Measurements from ENCODE around the gene CLEC4G.

CLEC4G gene

DNA sequence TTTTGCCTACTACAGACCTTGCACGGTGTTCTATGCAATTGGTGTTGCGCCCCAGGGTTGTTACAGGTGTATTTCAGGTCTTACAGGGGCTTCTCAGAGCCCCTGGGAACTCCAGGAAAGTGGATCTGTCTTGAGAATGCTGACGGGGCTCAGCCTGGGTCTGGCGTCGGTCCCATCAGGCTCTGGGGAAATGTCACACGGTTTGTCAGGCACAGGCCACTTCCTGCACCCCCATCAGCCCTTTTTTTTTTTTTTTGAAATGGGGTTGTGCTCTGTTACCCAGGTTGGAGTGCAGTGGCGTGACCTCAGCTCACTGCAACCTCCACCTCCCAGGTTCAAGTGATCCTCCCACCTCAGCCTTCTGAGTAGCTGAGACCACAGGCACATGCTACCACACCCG lies 13.2 kb downstream of the CLEC4G start:
- H4K20me1 ChIP-seq (ENCODE audit: insufficient read depth, low read length) = no peaks in the 10 kb centered on the region
- H3K9ac ChIP-seq (ENCODE audit: low read length) = no peak overlapping the region
- H3K4me1 ChIP-seq (ENCODE audit: low read length) = no peaks in the 10 kb centered on the region
- no peaks in the 10 kb centered on the region for H3K9me2 ChIP-seq (replicated peaks; ENCODE audit: insufficient read depth, low read length)
- H3K9me3 ChIP-seq (replicated peaks; ENCODE audit: insufficient read depth, low read length) = no peaks in the 10 kb centered on the region
- H3F3A ChIP-seq (ENCODE audit: insufficient read depth, low read length) = no peaks in the 10 kb centered on the region
- H3K27me3 ChIP-seq (replicated peaks; ENCODE audit: insufficient read depth, low read length) = peaks cover 87% of the 10 kb centered on the region
- H2AFZ ChIP-seq (ENCODE audit: low read length) = no peak overlapping the region
- H3K79me2 ChIP-seq (ENCODE audit: low read length) = no peaks in the 10 kb centered on the region
- TF ChIP-seq, protein P1, sequence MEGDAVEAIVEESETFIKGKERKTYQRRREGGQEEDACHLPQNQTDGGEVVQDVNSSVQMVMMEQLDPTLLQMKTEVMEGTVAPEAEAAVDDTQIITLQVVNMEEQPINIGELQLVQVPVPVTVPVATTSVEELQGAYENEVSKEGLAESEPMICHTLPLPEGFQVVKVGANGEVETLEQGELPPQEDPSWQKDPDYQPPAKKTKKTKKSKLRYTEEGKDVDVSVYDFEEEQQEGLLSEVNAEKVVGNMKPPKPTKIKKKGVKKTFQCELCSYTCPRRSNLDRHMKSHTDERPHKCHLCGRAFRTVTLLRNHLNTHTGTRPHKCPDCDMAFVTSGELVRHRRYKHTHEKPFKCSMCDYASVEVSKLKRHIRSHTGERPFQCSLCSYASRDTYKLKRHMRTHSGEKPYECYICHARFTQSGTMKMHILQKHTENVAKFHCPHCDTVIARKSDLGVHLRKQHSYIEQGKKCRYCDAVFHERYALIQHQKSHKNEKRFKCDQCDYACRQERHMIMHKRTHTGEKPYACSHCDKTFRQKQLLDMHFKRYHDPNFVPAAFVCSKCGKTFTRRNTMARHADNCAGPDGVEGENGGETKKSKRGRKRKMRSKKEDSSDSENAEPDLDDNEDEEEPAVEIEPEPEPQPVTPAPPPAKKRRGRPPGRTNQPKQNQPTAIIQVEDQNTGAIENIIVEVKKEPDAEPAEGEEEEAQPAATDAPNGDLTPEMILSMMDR (IDR thresholded peaks at IDR 0.05; ENCODE audit: low read length) = no peak
- no peak for TF ChIP-seq EZH2 (optimal IDR thresholded peaks at IDR 0.05; ENCODE audit: low read depth, low read length)
- TF ChIP-seq EZH2phosphoT487 (IDR thresholded peaks at IDR 0.05; ENCODE audit: low read length) = no peak
- no peak overlapping the region for H3K27ac ChIP-seq (ENCODE audit: low read length)
- no peak for DNase-seq
- H3K4me3 ChIP-seq (ENCODE audit: low read length) = no peak overlapping the region
- H3K4me2 ChIP-seq (ENCODE audit: low read depth, low read length) = no peak overlapping the region
- H3K36me3 ChIP-seq (replicated peaks; ENCODE audit: insufficient read depth, low read length) = no peaks in the 10 kb centered on the region

DNA sequence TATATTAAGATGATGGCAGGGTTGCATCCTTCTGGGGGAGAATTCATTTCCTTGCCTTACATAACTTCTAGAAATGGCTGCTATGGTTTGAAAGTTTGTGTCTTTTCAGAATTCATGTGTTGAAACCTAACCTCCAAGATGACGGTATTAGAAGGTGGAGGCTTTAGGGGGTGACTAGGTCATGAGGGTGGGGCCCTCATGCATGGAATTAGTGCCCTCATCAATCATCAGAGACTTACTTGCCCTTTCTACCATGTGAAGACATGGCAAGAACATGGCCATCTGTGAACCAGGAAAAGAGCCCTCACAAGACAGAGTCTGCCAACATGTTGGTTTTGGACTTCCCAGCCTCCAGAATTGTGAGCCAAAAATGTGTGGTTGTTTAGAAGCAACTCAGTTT lies 15.1 kb downstream of the CLEC4G start:
- H3K27ac ChIP-seq (ENCODE audit: low read length) = no peak overlapping the region
- H3K79me2 ChIP-seq (ENCODE audit: low read length) = no peaks in the 10 kb centered on the region
- TF ChIP-seq, protein P1 (IDR thresholded peaks at IDR 0.05; ENCODE audit: low read length) = no peak
- TF ChIP-seq EZH2 (optimal IDR thresholded peaks at IDR 0.05; ENCODE audit: low read depth, low read length) (no peak), EZH2phosphoT487 (IDR thresholded peaks at IDR 0.05; ENCODE audit: low read length) (no peak)
- no peaks in the 10 kb centered on the region for H4K20me1 ChIP-seq (ENCODE audit: insufficient read depth, low read length)
- no peaks in the 10 kb centered on the region for H3F3A ChIP-seq (ENCODE audit: insufficient read depth, low read length)
- no peaks in the 10 kb centered on the region for H3K4me1 ChIP-seq (ENCODE audit: low read length)
- DNase-seq = no peak
- peaks cover 86% of the 10 kb centered on the region for H3K27me3 ChIP-seq (replicated peaks; ENCODE audit: insufficient read depth, low read length)
- no peaks in the 10 kb centered on the region for H3K36me3 ChIP-seq (replicated peaks; ENCODE audit: insufficient read depth, low read length)
- H3K4me3 ChIP-seq (ENCODE audit: low read length) = no peak overlapping the region
- H3K9ac ChIP-seq (ENCODE audit: low read length) = no peak overlapping the region
- H2AFZ ChIP-seq (ENCODE audit: low read length) = no peak overlapping the region
- no peak overlapping the region for H3K4me2 ChIP-seq (ENCODE audit: low read depth, low read length)
- no peaks in the 10 kb centered on the region for H3K9me2 ChIP-seq (replicated peaks; ENCODE audit: insufficient read depth, low read length)
- H3K9me3 ChIP-seq (replicated peaks; ENCODE audit: insufficient read depth, low read length) = no peaks in the 10 kb centered on the region

DNA sequence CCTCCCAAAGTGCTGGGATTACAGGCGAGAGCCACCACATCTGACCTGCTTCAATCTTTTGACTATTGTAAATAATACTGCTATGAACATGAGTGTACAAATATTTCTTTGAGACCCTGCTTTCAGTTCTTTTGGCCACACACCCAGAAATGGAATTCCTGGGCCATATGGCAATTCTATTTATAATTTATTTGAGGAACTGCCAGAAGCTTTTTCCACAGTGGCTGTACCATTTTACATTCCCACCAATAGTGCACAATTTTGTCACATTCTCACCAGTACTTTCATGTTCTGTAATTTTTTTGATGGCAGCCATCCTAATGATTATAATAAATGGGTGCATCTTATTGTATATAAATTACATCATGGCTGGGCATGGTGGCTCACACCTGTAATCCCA lies 16.2 kb downstream of the CLEC4G start:
- no peak overlapping the region for H3K4me3 ChIP-seq (ENCODE audit: low read length)
- H3K4me1 ChIP-seq (ENCODE audit: low read length) = no peaks in the 10 kb centered on the region

More for the DNA sequence above, 16.2 kb downstream of the CLEC4G start:
- no peaks in the 10 kb centered on the region for H3K36me3 ChIP-seq (replicated peaks; ENCODE audit: insufficient read depth, low read length)
- no peaks in the 10 kb centered on the region for H3K9me2 ChIP-seq (replicated peaks; ENCODE audit: insufficient read depth, low read length)
- H2AFZ ChIP-seq (ENCODE audit: low read length) = no peak overlapping the region
- H3K27me3 ChIP-seq (replicated peaks; ENCODE audit: insufficient read depth, low read length) = peaks cover 87% of the 10 kb centered on the region
- H3K9me3 ChIP-seq (replicated peaks; ENCODE audit: insufficient read depth, low read length) = no peaks in the 10 kb centered on the region
- no peaks in the 10 kb centered on the region for H3K79me2 ChIP-seq (ENCODE audit: low read length)
- no peaks in the 10 kb centered on the region for H3F3A ChIP-seq (ENCODE audit: insufficient read depth, low read length)
- H3K4me2 ChIP-seq (ENCODE audit: low read depth, low read length) = no peak overlapping the region
- no peaks in the 10 kb centered on the region for H4K20me1 ChIP-seq (ENCODE audit: insufficient read depth, low read length)
- no peak for TF ChIP-seq EZH2 (optimal IDR thresholded peaks at IDR 0.05; ENCODE audit: low read depth, low read length)
- TF ChIP-seq, protein P1 (IDR thresholded peaks at IDR 0.05; ENCODE audit: low read length) = no peak
- no peak for TF ChIP-seq EZH2phosphoT487 (IDR thresholded peaks at IDR 0.05; ENCODE audit: low read length)
- no peak for DNase-seq
- H3K9ac ChIP-seq (ENCODE audit: low read length) = no peak overlapping the region
- H3K27ac ChIP-seq (ENCODE audit: low read length) = no peak overlapping the region
